ENCODE results near the gene SFRP2.

The SFRP2 gene

DNA sequence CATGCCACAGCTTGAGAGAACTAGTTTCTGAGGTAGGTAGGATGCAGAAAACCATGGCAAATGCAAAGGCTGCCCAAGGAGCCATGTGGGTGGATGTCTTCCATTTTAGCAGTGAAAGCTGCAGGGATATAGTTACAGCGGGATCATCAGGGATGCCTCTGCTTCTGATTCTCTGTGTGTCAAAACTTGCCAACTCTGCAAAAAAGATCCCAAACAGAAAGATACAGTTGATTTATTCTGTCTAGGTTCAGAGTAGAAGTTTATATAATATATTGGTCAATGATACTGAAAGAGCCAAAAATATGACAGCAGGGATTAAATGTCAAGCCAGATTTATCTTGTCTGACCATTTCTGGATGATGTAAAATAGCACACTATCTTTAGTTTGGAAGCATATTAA is 42.4 kb upstream of the SFRP2 start:
- no peaks in the 10 kb centered on the region for H3K4me1 ChIP-seq
- H3K36me3 ChIP-seq: no peaks in the 10 kb centered on the region
- H3K27ac ChIP-seq: no peak overlapping the region
- no peak overlapping the region for H3K4me3 ChIP-seq
- intact Hi-C loops (cut with DNase I; ENCODE audit: low total_unique reads): no loop called here
- TF ChIP-seq, protein P1, sequence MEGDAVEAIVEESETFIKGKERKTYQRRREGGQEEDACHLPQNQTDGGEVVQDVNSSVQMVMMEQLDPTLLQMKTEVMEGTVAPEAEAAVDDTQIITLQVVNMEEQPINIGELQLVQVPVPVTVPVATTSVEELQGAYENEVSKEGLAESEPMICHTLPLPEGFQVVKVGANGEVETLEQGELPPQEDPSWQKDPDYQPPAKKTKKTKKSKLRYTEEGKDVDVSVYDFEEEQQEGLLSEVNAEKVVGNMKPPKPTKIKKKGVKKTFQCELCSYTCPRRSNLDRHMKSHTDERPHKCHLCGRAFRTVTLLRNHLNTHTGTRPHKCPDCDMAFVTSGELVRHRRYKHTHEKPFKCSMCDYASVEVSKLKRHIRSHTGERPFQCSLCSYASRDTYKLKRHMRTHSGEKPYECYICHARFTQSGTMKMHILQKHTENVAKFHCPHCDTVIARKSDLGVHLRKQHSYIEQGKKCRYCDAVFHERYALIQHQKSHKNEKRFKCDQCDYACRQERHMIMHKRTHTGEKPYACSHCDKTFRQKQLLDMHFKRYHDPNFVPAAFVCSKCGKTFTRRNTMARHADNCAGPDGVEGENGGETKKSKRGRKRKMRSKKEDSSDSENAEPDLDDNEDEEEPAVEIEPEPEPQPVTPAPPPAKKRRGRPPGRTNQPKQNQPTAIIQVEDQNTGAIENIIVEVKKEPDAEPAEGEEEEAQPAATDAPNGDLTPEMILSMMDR (IDR thresholded peaks at IDR 0.05): no peak
- no peaks in the 10 kb centered on the region for H3K9me3 ChIP-seq
- no peak for DNase-seq
- H3K27me3 ChIP-seq: no peaks in the 10 kb centered on the region

DNA sequence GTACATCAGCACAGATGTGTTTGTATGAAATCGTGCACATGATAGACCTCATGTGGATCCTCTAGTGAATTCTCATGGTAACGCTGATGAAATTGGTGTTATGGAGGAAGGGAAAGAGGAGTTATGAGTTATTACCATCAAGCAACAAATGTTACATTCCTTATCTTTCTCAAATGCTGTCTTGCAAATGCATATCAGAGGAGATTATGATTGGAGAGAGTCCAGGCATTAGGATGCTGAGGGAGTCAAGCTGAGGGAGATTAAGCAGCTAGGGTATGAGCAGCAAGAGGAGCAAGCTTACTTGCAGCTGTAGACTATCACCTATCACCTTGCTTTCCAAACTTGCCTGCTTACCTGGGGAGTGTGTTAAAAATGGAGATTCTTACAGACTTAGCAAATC is 36.8 kb upstream of the SFRP2 start:
- H3K9me3 ChIP-seq: no peaks in the 10 kb centered on the region
- no peaks in the 10 kb centered on the region for H3K4me1 ChIP-seq
- DNase-seq: no peak
- intact Hi-C loops (cut with DNase I; ENCODE audit: low total_unique reads): no loop called here
- no peak overlapping the region for H3K27ac ChIP-seq
- H3K36me3 ChIP-seq: no peaks in the 10 kb centered on the region
- no peak overlapping the region for H3K4me3 ChIP-seq
- no peaks in the 10 kb centered on the region for H3K27me3 ChIP-seq
- TF ChIP-seq, protein P1 (IDR thresholded peaks at IDR 0.05): no peak

DNA sequence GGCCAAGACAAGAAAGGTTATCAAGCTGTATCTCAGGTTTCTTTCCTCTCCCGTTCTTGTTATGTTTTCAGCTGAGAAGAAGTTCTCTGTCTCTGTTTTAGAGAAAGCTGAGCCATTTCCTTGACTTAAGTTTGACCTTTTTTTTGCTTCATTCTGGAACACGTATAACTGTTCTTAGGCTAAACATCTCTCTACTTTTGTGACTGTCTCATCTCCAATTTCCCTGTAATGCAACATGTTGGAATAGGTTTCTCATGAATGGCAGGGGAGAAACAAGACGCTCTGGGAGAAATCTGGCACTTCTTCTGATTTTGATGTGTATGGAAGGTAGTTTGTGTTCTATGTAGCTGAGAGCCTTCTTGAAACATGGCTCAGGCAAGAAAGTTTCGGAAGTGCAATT is 36.2 kb upstream of the SFRP2 start:
- Histone ChIP-seq H3K27me3 (no peaks in the 10 kb centered on the region), H3K36me3 (no peaks in the 10 kb centered on the region), H3K27ac (no peak overlapping the region), H3K9me3 (no peaks in the 10 kb centered on the region), H3K4me1 (no peaks in the 10 kb centered on the region), H3K4me3 (no peak overlapping the region)
- intact Hi-C loops (cut with DNase I; ENCODE audit: low total_unique reads): no loop called here
- TF ChIP-seq, protein P1 (IDR thresholded peaks at IDR 0.05): no peak
- DNase-seq: no peak

DNA sequence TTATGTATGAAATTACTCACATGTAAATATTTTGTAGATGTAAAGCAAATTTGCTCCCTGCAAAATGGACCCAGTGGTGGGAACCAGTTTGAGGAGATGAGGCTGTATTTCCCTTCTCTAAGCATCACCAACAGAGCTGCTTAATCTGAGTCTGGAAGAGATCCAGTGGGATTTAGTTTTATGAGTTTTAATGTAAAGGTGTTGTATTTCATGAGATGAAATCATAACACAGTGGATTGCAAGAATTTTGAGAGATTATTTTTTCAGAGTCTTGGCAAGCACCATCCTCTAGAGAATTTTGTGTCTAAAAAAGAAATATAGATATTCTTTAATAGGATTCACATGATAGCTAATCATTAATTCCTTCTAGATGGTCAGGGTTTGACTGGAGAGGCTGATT is 35.6 kb upstream of the SFRP2 start:
- Histone ChIP-seq H3K27me3 (no peaks in the 10 kb centered on the region), H3K4me1 (no peaks in the 10 kb centered on the region), H3K4me3 (no peak overlapping the region), H3K27ac (no peak overlapping the region), H3K36me3 (no peaks in the 10 kb centered on the region), H3K9me3 (no peaks in the 10 kb centered on the region)
- no peak for DNase-seq
- TF ChIP-seq, protein P1 (IDR thresholded peaks at IDR 0.05): no peak
- intact Hi-C loops (cut with DNase I; ENCODE audit: low total_unique reads): no loop called here

DNA sequence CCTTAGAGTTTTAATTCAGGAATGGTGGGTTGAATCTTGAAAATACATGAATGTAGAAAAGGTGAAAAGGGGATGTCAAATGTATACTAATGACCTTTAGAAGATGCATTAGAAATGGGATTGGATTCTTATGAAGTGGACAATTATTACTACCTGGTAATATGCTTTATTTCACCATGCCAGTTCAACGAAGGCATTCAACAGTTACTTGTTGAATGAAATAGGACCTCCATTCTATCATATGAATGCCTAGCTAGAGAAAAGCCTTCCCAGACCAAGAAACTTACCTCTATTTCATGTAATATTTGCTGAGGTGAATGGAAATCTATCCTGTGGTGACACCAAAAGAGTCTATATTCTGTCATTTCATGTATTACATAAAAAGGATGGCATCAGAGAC is 34.6 kb upstream of the SFRP2 start:
- no peaks in the 10 kb centered on the region for H3K4me1 ChIP-seq
- no peaks in the 10 kb centered on the region for H3K9me3 ChIP-seq
- H3K36me3 ChIP-seq: no peaks in the 10 kb centered on the region
- no peak for DNase-seq
- H3K27me3 ChIP-seq: no peaks in the 10 kb centered on the region
- no peak overlapping the region for H3K4me3 ChIP-seq
- H3K27ac ChIP-seq: no peak overlapping the region
- intact Hi-C loops (cut with DNase I; ENCODE audit: low total_unique reads): no loop called here
- TF ChIP-seq, protein P1 (IDR thresholded peaks at IDR 0.05): no peak

DNA sequence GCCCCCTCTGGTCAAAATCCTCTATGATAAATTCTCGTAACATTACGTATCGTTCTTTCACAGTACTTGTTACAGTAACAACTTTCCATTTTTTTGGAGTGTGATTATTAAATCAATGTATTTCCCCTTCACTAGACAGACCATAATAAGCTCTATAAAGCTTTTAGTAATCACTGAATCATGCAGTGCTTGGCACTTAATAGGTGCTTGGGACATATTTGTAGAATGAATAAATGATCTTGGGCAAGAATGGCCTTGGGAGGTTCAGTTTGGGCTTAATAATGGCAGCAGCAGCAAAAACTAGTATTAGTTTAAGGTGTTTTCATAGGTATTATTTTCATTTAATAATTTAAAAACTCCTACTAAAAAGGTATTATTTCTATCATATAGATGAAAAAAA is 33.4 kb upstream of the SFRP2 start:
- H3K9me3 ChIP-seq: no peaks in the 10 kb centered on the region
- no peak for DNase-seq
- TF ChIP-seq, protein P1 (IDR thresholded peaks at IDR 0.05): no peak
- H3K27me3 ChIP-seq: no peaks in the 10 kb centered on the region
- intact Hi-C loops (cut with DNase I; ENCODE audit: low total_unique reads): no loop called here
- no peak overlapping the region for H3K4me3 ChIP-seq
- no peaks in the 10 kb centered on the region for H3K4me1 ChIP-seq
- no peak overlapping the region for H3K27ac ChIP-seq
- no peaks in the 10 kb centered on the region for H3K36me3 ChIP-seq
